ENCODE results near the gene PDZD2. TPM values are rescaled to one million over a fixed set of nuclear protein-coding genes. Genes with fewer than 3 reads are reported as not detected.
A peak's percentile ranks its signal among the peaks of the same experiment; 100 is the strongest.

PDZD2 gene
- total and polyA plus RNA-seq, 7 donors: 1.2 to 11.7 (median 7.1) TPM

DNA sequence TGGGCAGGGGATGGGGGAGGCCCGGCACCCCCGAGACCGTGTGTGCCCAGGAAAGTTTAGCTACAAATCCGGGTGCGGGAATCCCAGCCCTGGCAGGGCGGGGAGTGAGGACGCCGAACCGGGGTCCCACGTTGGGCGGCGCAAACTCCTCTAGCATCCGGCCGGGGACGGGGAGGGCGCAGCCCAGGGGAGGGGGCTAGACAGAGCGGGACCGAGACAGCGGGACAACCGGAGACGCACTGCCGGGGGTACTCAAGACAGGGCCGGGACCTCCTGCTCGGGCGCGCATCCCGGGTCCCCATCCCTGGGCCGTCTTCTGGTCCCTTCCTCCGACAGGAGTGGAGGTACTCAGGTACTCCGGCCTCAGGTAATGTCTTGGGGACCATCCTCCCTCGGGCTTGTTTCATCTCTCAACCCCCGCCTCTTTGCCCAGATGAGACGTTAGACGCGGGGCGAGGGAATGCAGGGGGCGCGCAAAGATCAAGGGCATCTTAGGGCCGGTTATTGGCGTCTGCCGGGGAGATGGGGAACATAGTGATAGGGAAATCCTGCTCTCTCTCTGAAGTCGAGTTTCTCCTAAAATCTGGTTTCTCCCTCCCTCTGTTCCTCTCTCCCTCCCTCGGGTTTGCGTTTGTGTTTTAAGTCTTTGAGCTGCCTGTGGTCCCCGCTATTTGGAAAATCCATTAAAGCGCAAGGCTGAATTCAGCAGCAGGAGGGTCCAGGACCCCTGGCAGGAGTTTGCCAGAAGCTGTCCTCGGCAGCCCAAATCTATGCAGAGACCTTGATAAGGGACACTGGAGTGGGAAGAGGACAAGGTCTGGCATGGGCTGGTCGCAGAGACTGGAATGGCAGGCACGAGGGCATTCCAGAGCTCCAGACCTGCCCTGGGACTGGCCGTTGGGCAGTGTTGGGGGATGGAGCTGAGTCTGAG lies 815 bp downstream of the PDZD2 start:
- H3K27ac ChIP-seq: no peak overlapping the region
- H3K4me1 ChIP-seq: peaks cover 0 to 17% (median 13%) of the 10 kb centered on the region in 4 donors
- H3K9me3 ChIP-seq: no peaks in the 10 kb centered on the region
- no peaks in the 10 kb centered on the region for H3K36me3 ChIP-seq
- peak overlapping the region; percentile 34 to 73 (median 53) for H3K4me3 ChIP-seq
- no peaks in the 10 kb centered on the region for H3K27me3 ChIP-seq
- WGBS, 2 donors: 8 to 12% methylated on average over 50 of the region's 50 CpGs
- TF ChIP-seq POLR2AphosphoS5 (IDR thresholded peaks at IDR 0.05) (no peak), EP300 (IDR thresholded peaks at IDR 0.05) (no peak), POLR2A (IDR thresholded peaks at IDR 0.05) (no peak)
- TF ChIP-seq, protein P1, sequence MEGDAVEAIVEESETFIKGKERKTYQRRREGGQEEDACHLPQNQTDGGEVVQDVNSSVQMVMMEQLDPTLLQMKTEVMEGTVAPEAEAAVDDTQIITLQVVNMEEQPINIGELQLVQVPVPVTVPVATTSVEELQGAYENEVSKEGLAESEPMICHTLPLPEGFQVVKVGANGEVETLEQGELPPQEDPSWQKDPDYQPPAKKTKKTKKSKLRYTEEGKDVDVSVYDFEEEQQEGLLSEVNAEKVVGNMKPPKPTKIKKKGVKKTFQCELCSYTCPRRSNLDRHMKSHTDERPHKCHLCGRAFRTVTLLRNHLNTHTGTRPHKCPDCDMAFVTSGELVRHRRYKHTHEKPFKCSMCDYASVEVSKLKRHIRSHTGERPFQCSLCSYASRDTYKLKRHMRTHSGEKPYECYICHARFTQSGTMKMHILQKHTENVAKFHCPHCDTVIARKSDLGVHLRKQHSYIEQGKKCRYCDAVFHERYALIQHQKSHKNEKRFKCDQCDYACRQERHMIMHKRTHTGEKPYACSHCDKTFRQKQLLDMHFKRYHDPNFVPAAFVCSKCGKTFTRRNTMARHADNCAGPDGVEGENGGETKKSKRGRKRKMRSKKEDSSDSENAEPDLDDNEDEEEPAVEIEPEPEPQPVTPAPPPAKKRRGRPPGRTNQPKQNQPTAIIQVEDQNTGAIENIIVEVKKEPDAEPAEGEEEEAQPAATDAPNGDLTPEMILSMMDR (IDR thresholded peaks at IDR 0.05): no peak
- no peak for DNase-seq
- intact Hi-C loops (cut with DNase I): no loop called here

DNA sequence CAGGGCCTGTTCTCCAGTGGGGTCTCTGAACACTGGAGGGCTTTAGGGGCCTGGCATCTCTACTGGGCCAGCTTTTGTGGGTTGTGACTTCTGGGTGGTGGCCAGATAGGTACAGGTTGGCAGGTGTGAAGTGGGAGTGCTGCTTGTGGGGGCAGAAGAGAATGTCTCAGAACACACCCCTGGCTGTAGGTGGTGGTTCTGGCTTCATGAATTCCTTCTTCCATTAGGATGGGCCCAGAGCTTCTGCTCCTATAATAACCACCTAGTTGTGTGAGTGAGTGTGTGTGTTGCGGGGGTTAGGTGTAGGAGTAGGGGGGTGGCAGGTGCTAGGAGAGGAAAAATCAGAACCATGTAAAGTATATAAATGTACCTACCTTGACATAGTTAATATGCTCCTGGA lies 1.6 kb downstream of the PDZD2 start:
- no peak overlapping the region for H3K4me3 ChIP-seq
- intact Hi-C loops (cut with DNase I): no loop called here

DNA sequence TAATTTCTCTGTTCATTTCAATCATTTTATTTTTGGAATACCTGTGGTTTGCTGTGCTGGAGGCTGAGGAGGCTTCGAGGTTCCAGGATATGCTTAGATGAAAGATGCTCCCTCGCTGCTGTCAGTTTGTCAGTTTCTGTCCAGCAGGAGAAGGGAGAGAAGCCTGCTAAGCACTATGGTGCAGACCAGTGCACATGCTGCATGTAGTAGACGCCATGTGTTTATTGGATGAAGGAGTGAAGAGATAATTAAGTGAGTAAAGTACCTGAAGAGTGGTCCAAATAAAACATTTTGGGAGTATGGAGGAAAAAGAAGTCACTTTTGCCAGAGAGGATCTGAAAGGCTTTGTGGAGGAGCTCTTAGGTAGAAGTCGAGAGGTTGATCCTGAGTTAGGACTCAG lies 2.1 kb downstream of the PDZD2 start:
- Histone ChIP-seq H3K4me3 (no peak overlapping the region), H3K4me1 (peaks cover 0 to 17% (median 13%) of the 10 kb centered on the region in 4 donors), H3K27me3 (no peaks in the 10 kb centered on the region), H3K27ac (no peak overlapping the region), H3K36me3 (no peaks in the 10 kb centered on the region), H3K9me3 (no peaks in the 10 kb centered on the region)
- intact Hi-C loops (cut with DNase I): no loop called here
- TF ChIP-seq POLR2A (IDR thresholded peaks at IDR 0.05) (no peak), EP300 (IDR thresholded peaks at IDR 0.05) (no peak), POLR2AphosphoS5 (IDR thresholded peaks at IDR 0.05) (no peak)
- TF ChIP-seq, protein P1 (IDR thresholded peaks at IDR 0.05): no peak
- 85 to 89% methylated on average over 4 of the region's 4 CpGs for WGBS, 2 donors
- no peak for DNase-seq

More for the DNA sequence above, 1.6 kb downstream of the PDZD2 start:
- no peak overlapping the region for H3K27ac ChIP-seq
- H3K4me1 ChIP-seq: peaks cover 0 to 17% (median 13%) of the 10 kb centered on the region in 4 donors
- TF ChIP-seq POLR2AphosphoS5 (IDR thresholded peaks at IDR 0.05): no peak
- no peak for TF ChIP-seq EP300 (IDR thresholded peaks at IDR 0.05)
- TF ChIP-seq, protein P1 (IDR thresholded peaks at IDR 0.05): no peak
- no peak for TF ChIP-seq POLR2A (IDR thresholded peaks at IDR 0.05)
- no peaks in the 10 kb centered on the region for H3K36me3 ChIP-seq
- DNase-seq: no peak
- WGBS, 2 donors: 93 to 95% methylated on average over 1 of the region's 1 CpG
- no peaks in the 10 kb centered on the region for H3K27me3 ChIP-seq
- H3K9me3 ChIP-seq: no peaks in the 10 kb centered on the region

DNA sequence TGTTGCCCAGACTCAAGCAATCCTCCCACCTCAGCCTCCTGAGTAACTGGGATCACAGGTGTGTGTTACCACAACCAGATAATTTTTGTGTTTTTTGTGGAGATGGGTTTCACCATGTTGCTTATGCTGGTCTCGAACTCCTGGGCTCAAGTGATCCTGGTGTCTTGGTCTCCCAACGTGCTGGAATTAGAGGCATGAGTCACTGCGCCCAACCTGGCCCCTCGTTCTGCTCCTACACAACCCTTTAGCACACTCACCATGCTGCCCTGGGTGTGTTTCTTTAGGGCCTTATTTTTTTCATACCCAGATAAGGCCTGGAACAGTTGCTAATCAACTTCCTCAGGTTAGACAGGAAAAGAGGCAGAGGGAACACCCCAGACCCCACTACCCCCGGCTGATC lies 2.6 kb downstream of the PDZD2 start:
- 73 to 78% methylated on average over 5 of the region's 5 CpGs for WGBS, 2 donors
- intact Hi-C loops (cut with DNase I): no loop called here

More for the DNA sequence above, 2.6 kb downstream of the PDZD2 start:
- TF ChIP-seq POLR2AphosphoS5 (IDR thresholded peaks at IDR 0.05): no peak
- TF ChIP-seq, protein P1 (IDR thresholded peaks at IDR 0.05): no peak
- TF ChIP-seq EP300 (IDR thresholded peaks at IDR 0.05): no peak
- TF ChIP-seq POLR2A (IDR thresholded peaks at IDR 0.05): no peak
- Histone ChIP-seq H3K27ac (no peak overlapping the region), H3K9me3 (no peaks in the 10 kb centered on the region), H3K27me3 (no peaks in the 10 kb centered on the region), H3K4me3 (no peak overlapping the region), H3K36me3 (no peaks in the 10 kb centered on the region), H3K4me1 (peaks cover 0 to 17% (median 13%) of the 10 kb centered on the region in 4 donors)
- DNase-seq: no peak

All from sigmoid colon (tissue), 7 donors.